Measurements from ENCODE around the gene VPS16. TPM values are rescaled to one million over a fixed set of nuclear protein-coding genes. Genes with fewer than 3 reads are reported as not detected.

The VPS16 gene
- total and polyA plus RNA-seq, 2 of the 8 experiments (the other 6 are each of a cell fraction or from before 2014, with no cell fraction given) = 23.8 to 25.9 TPM

GRCh38 chr20:2794866-2795447, 45.6 kb upstream of the VPS16 start:
- Histone ChIP-seq H2BK120ac (replicated peaks; ENCODE audit: low read depth, low read length) (no peak overlapping the region), H3K56ac (replicated peaks; ENCODE audit: insufficient read length, low read depth, low read length) (no peak overlapping the region), H3K79me1 (ENCODE audit: low read depth, low read length) (no peaks in the 10 kb centered on the region; the same call in 1 of the 2 replicates), H4K20me1 (replicated peaks in 1 of 2; ENCODE audit: control insufficient read depth in 1 of 2, insufficient read depth in 2 of 2, low read length in 2 of 2) (peaks cover 0 to 10% of the 10 kb centered on the region in 2 experiments), H4K91ac (replicated peaks; ENCODE audit: insufficient read length, low read length) (no peak overlapping the region), H2BK5ac (ENCODE audit: low read depth, low read length) (no peak overlapping the region), H4K5ac (ENCODE audit: insufficient read length, low read depth, low read length) (no peak overlapping the region), H3K27me3 (replicated peaks in 1 of 4; ENCODE audit: control insufficient read depth in 3 of 4, extremely low read depth in 1 of 4, insufficient read depth in 3 of 4, low read length in 3 of 4) (peaks cover 0 to under 1% (median 0%) of the 10 kb centered on the region in 4 experiments; a peak in 2 of 7 replicates), H4K8ac (ENCODE audit: extremely low read depth, insufficient read depth, low read length) (no peak overlapping the region; the same call in 1 of the 2 replicates), H3K4me3 (ENCODE audit: extremely low read depth in 1 of 4, insufficient read depth in 2 of 4, low read depth in 3 of 4, low read length in 4 of 4) (no peak overlapping the region), H2BK12ac (ENCODE audit: low read depth, low read length) (no peak overlapping the region), H3K4me1 (replicated peaks in 1 of 4; ENCODE audit: control insufficient read depth in 3 of 4, insufficient read depth in 4 of 4, low read length in 3 of 4) (peaks cover 0 to 10% (median 4%) of the 10 kb centered on the region in 4 experiments; a peak in 6 of 7 replicates), H2BK15ac (ENCODE audit: low read length) (no peak overlapping the region), H2BK20ac (ENCODE audit: low read length) (no peak overlapping the region), H2AK5ac (ENCODE audit: low read depth, low read length) (no peak overlapping the region), H3K79me2 (ENCODE audit: control insufficient read depth in 1 of 2, insufficient read depth in 2 of 2, low read length in 2 of 2) (no peaks in the 10 kb centered on the region), H3K27ac (ENCODE audit: low read depth, low read length) (no peak overlapping the region), H3K9ac (replicated peaks in 1 of 4; ENCODE audit: extremely low read depth in 1 of 4, low read depth in 3 of 4, low read length in 3 of 4) (no peak overlapping the region), H3K14ac (ENCODE audit: insufficient read length) (no peak overlapping the region), H3K23ac (ENCODE audit: insufficient read length) (no peak overlapping the region), H2AFZ (ENCODE audit: low read length) (no peak overlapping the region), H3K9me3 (ENCODE audit: insufficient read depth in 2 of 2, low read depth in 1 of 2, low read length in 1 of 2) (no peaks in the 10 kb centered on the region), H3K4ac (replicated peaks; ENCODE audit: insufficient read length, low read depth, low read length) (no peak overlapping the region), H3K23me2 (ENCODE audit: low read depth, low read length) (peaks cover 3% of the 10 kb centered on the region; the same call in 1 of the 2 replicates), H3K18ac (ENCODE audit: extremely low read depth, low read length) (no peak overlapping the region), H3K4me2 (ENCODE audit: insufficient read depth in 1 of 2, low read depth in 2 of 2, low read length in 2 of 2) (no peak overlapping the region), H3K36me3 (ENCODE audit: control insufficient read depth in 2 of 4, insufficient read depth in 4 of 4, low read length in 3 of 4) (peaks cover 11 to 35% (median 20%) of the 10 kb centered on the region in 4 experiments; a peak in 6 of 8 replicates)
- 93% methylated on average over 11 of the region's 11 CpGs; no CpG with 5 or more reads in 1 of the 2 experiments for WGBS, 2 experiments (ENCODE audit: extremely low coverage in 1 of 2, insufficient coverage in 1 of 2, insufficient read length in 1 of 2, insufficient replicate concordance in 2 of 2, low coverage in 1 of 2, low lambda C conversion rate in 2 of 2, missing lambda C conversion rate in 1 of 2)
- ChIA-PET POLR2A (ENCODE audit: partially characterized antibody) (interaction anchor here (1.5 to 1.6 kb wide), 2 partner anchors 9 to 76 kb away, joined by 3 to 4 read pairs; no protein-coding TSS in a partner anchor), CTCF (ENCODE audit: partially characterized antibody) (interaction anchor here (1.5 to 2.8 kb wide), 2 partner anchors 14 to 40 kb away, joined by 4 to 18 read pairs; no protein-coding TSS in a partner anchor)
- DNase-seq (ENCODE audit: low read depth in 1 of 2, low spot score in 2 of 2) (no peak), FAIRE-seq (no peak)
- no peak for TF ChIP-seq RNF2 (IDR thresholded peaks at IDR 0.05; ENCODE audit: borderline replicate concordance, low read depth, low read length, missing control alignments, poor library complexity, severe bottlenecking)
- TF ChIP-seq FOSL1 (IDR thresholded peaks at IDR 0.05; ENCODE audit: insufficient read depth, low read depth, low read length) = no peak
- TF ChIP-seq E2F6 (IDR thresholded peaks at IDR 0.05) = no peak
- TF ChIP-seq SUZ12 (IDR thresholded peaks at IDR 0.05; ENCODE audit: low read length) = no peak
- no peak for TF ChIP-seq SIRT6 (IDR thresholded peaks at IDR 0.05; ENCODE audit: low read length)
- TF ChIP-seq HDAC6 (IDR thresholded peaks at IDR 0.05; ENCODE audit: low read depth, low read length) = no peak
